Heart left ventricle (tissue), 16 donors: Measurements from ENCODE around the gene CFAP70. TPM values are rescaled to one million over a fixed set of nuclear protein-coding genes. Genes with fewer than 3 reads are reported as not detected.
"Not testable (repeated sequence)": the region's sequence is repeated elsewhere in the genome, so short reads cannot be mapped to it uniquely, and the experiment has no call there.

Source experiments
- ATAC-seq, 4 donors: fragments of 200-7000 bp; cut with Tn5 transposase; one replicate each; pipeline ENCODE4 v1.9.1; 2020 to 2022; ENCODE audit warnings: moderate library complexity in 4 of 4, mild to moderate bottlenecking in 3 of 4, moderate number of reproducible peaks in 1 of 4
- DNase-seq, 5 donors: peaks; one replicate each; pipeline ENCODE4 v3.0.0-alpha.2; 2020
- H3K27ac ChIP-seq, 12 donors: fragments of 200-600 bp; sonication (generic) in 4 of 12; one replicate each; pipeline versions ENCODE4 v1.5.0 to v1.8.0; 2016 to 2022; ENCODE audit warnings: mild to moderate bottlenecking in 2 of 12
- H3K27me3 ChIP-seq, 9 donors: fragments of 200-600 bp; sonication (generic) in 2 of 9; one replicate each; pipeline versions ENCODE4 v1.5.1 to v1.8.0; 2016 to 2022; ENCODE audit warnings: mild to moderate bottlenecking in 3 of 9
- H3K36me3 ChIP-seq, 9 donors: fragments of 200-600 bp; sonication (generic) in 2 of 9; one replicate each; pipeline versions ENCODE4 v1.5.0 to v1.8.0; 2018 to 2022; ENCODE audit warnings: mild to moderate bottlenecking in 2 of 9
- H3K4me1 ChIP-seq, 12 donors: fragments of 200-600 bp; sonication (generic) in 4 of 12; one replicate each; pipeline versions ENCODE4 v1.5.0 to v1.8.0; 2016 to 2022; ENCODE audit warnings: mild to moderate bottlenecking in 3 of 12
- H3K4me3 ChIP-seq, 12 donors: fragments of 200-600 bp; sonication (generic) in 4 of 12; one replicate each; pipeline versions ENCODE4 v1.5.0 to v1.8.0; 2017 to 2022; ENCODE audit warnings: mild to moderate bottlenecking in 9 of 12, moderate library complexity in 4 of 12
- H3K9me3 ChIP-seq, 12 donors: fragments of 200-600 bp; sonication (generic) in 4 of 12; one replicate each; pipeline versions ENCODE4 v1.5.0 to v1.8.0; 2016 to 2022; ENCODE audit warnings: mild to moderate bottlenecking in 1 of 12
- POLR2A ChIP-seq, 2 donors: fragments of 450-650 bp; IDR thresholded peaks; one replicate each; pipeline ENCODE4 v1.6.1; 2017; ENCODE audit warnings: antibody characterized with exemption in 2 of 2, mild to moderate bottlenecking in 2 of 2, moderate library complexity in 2 of 2
- WGBS, 4 donors: extraction: QIAGEN DNeasy Blood & Tissue Kit in 2 of 4; methylation state at CpG; one replicate each; pipeline versions ENCODE4 v1.1.5 to v1.1.7; 2013 to 2018; 5-methylcytosine and 5-hydroxymethylcytosine counted together
- intact Hi-C, 10 donors: fragments of 100-400 bp; cut with DNase I; formaldehyde crosslinking; loops; one replicate each; pipeline versions ENCODE4 v1.11.1 to v1.14.2; 2022
- polyA plus RNA-seq, 2 donors: library from polyadenylated mRNA; stranded (reverse); fragments of 200-250 nt; gene quantifications; one replicate each; pipeline ENCODE4 v1.2.3, GENCODE V29; 2013
- total RNA-seq, 9 donors: library from RNA; depleted of rRNA in 2 of 9; stranded (reverse); fragments of >200 nt in 2 of 9; fragmentation: NEBNext Ultra II Directional in 3 of 9; extraction: Animal tissue kit (Norgen Biotek cat#: 25700) in 3 of 9; gene quantifications; one replicate each; pipeline versions ENCODE4 v1.1.0 to v1.2.4, GENCODE V29; 2016 to 2023
- TF ChIP-seq, protein P1 (sequence below), 12 donors: fragments of 200-600 bp; sonication (generic) in 4 of 12; IDR thresholded peaks; one replicate each; pipeline versions ENCODE4 v1.5.0 to v1.8.0; 2018 to 2022; ENCODE audit warnings: antibody characterized with exemption in 12 of 12, mild to moderate bottlenecking in 5 of 12
- donor health status: ischemic (EF 13 %, LVEDD 7.1; RV severe dilation, severe dysfunction).
- donor health status: healthy with polysubstance abuse.
- donor health status: DM: no; HTN: yes; CAD: no.
- donor health status: DM: no; HTN: no; CAD: no.
- donor health status: ischemic (EF 25% LVEDD 6.9; RV normal size, moderate dysfunction).
- donor health status: ischemic (EF 25% LVEDD 5.7; RV mildly dilated, moderate dysfunction).
- donor health status: healthy.
- donor health status: DM: yes; HTN: yes; CAD: no.
- donor health status: ischemic (EF 35%, LVEDD 5.7; RV mildly dilated, moderate dysfunction).
- donor health status: nonischemic (EF 11% LVEDD 7.7; RV severe dilation, severe dysfunction).
- donor health status: DM: yes; HTN: yes; CAD: no.
- donor health status: PGD.
- donor health status: ischemic (EF 29% LVEDD 5.4; RV normal size, mild dysfunction).
- donor health status: nonischemic (EF 23%, LVEDD 6.1; RV moderate dilation, normal function).

CFAP70 gene
- total and polyA plus RNA-seq, 11 donors: 0.22 to 2.0 (median 1.4) TPM

DNA sequence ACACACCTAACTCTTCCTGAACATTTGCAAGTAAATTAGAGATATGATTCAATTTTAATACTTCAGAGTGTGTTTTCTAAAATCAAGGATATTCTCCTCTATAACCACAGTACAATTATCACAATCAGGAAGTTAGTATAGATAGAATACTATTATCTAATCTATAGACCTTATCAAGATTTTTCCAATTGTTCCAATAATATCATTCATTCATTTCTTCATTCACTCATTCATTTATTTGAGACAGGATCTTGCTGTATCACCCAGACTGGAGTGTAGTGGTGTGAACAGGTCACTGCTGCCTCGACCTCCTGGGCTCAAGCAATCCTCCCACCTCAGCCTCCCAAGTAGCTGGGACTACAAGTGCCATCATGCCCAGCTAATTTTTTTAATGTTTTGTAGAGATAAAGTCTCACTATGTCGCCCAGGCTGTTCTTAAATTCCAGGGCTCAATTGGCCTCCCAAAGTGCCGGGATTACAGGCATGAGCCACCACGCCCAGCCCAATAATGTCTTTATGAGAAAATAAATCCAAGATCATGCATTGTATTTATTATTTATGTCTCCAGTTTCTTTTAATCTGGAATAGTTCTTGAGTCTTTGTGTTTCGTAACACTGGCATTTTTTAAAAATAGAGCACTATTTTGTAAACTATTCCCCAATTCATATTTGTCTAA is 95.6 kb downstream of the CFAP70 start:
- DNase-seq (no peak), ATAC-seq (no peak)
- 75 to 78% (median 77%) methylated on average over 5 of the region's 5 CpGs for WGBS, 4 donors
- Histone ChIP-seq H3K9me3 (peaks cover 0 to 11% (median 0%) of the 10 kb centered on the region in 12 donors), H3K4me1 (no peaks in the 10 kb centered on the region), H3K27ac (no peak overlapping the region), H3K36me3 (no peaks in the 10 kb centered on the region), H3K27me3 (no peaks in the 10 kb centered on the region), H3K4me3 (no peak overlapping the region)
- TF ChIP-seq, protein P1, sequence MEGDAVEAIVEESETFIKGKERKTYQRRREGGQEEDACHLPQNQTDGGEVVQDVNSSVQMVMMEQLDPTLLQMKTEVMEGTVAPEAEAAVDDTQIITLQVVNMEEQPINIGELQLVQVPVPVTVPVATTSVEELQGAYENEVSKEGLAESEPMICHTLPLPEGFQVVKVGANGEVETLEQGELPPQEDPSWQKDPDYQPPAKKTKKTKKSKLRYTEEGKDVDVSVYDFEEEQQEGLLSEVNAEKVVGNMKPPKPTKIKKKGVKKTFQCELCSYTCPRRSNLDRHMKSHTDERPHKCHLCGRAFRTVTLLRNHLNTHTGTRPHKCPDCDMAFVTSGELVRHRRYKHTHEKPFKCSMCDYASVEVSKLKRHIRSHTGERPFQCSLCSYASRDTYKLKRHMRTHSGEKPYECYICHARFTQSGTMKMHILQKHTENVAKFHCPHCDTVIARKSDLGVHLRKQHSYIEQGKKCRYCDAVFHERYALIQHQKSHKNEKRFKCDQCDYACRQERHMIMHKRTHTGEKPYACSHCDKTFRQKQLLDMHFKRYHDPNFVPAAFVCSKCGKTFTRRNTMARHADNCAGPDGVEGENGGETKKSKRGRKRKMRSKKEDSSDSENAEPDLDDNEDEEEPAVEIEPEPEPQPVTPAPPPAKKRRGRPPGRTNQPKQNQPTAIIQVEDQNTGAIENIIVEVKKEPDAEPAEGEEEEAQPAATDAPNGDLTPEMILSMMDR (IDR thresholded peaks at IDR 0.05): no peak
- TF ChIP-seq POLR2A (IDR thresholded peaks at IDR 0.05): no peak
- intact Hi-C loops: loop anchor here in 1 of 10 donors (10.0 kb wide), 1 partner anchor 382 kb away; the partner anchor contains the start of gene MYOZ1

DNA sequence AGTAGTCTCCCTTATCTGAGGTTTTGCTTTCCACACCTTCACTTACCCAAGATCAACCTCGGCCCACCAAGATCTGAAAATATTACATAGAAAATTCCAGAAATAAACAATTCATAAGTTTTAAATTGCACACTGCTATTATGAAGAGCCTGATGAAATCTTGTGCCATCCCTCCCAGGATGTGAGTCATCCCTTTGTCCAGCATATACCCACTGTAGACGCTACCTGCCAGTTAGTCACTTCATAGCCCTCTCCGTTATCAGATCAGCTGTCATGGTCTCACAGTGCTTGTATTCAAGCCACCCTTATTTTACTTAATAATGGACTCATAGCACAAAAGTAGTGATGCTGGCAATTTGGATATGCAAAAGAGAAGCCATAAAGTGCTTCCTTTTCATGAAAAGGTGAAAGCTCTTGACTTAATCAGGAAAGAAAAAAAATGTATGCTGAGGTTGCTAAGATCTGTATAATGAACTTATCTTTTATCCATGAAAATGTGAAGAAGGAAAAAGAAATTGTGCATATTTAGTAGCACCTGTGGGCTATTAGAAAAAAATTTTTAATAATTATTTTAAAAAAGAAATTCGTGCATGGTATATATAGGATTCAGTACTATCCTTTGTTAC is 96.4 kb downstream of the CFAP70 start:
- Histone ChIP-seq H3K4me1 (no peaks in the 10 kb centered on the region), H3K9me3 (peaks cover 0 to 11% (median 0%) of the 10 kb centered on the region in 12 donors), H3K4me3 (no peak overlapping the region), H3K27me3 (no peaks in the 10 kb centered on the region), H3K27ac (no peak overlapping the region), H3K36me3 (no peaks in the 10 kb centered on the region)
- 63 to 72% (median 68%) methylated on average over 4 of the region's 4 CpGs for WGBS, 4 donors
- DNase-seq (no peak), ATAC-seq (no peak)
- TF ChIP-seq POLR2A (IDR thresholded peaks at IDR 0.05): no peak
- intact Hi-C loops: loop anchor here in 1 of 10 donors (10.0 kb wide), 1 partner anchor 383 kb away; the partner anchor contains the start of gene MYOZ1

DNA sequence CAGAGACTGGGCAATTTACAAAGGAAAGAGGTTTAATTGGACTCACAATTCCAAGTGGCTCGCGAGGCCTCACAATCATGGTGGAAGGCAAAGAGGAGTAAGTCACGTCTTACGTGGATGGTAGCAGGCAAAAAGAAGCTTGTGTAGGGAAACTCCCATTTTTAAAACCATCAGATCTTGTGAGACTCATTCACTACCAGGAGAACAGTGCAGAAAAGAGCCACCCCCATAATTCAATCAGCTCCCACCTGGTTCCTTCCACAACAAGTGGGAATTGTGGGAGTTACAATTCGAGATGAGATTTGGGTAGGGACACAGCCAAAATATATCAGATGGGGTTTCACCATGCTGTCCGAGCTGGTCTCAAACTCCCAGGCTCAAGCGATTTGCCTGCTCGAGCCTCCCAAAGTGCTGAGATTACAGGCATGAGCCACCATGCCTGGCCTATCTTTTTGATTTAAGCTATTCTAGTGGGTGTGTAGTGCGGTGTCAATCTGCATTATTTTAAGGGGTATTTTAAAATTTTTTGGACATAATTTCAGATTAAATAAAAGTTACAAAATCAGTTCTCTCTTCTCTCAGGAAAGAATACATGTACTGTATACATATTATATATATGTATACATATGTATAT is 97.2 kb downstream of the CFAP70 start:
- no peak overlapping the region for H3K4me3 ChIP-seq
- peaks cover 0 to 11% (median 0%) of the 10 kb centered on the region in 12 donors for H3K9me3 ChIP-seq
- H3K27me3 ChIP-seq: no peaks in the 10 kb centered on the region
- H3K27ac ChIP-seq: no peak overlapping the region
- TF ChIP-seq POLR2A (IDR thresholded peaks at IDR 0.05): no peak
- TF ChIP-seq, protein P1 (IDR thresholded peaks at IDR 0.05): no peak
- no peaks in the 10 kb centered on the region for H3K4me1 ChIP-seq
- ATAC-seq (no peak), DNase-seq (no peak)
- H3K36me3 ChIP-seq: no peaks in the 10 kb centered on the region
- WGBS, 4 donors: 85 to 92% (median 90%) methylated on average over 9 of the region's 9 CpGs
- intact Hi-C loops: loop anchor here in 1 of 10 donors (10.0 kb wide), 1 partner anchor 383 kb away; the partner anchor contains the start of gene MYOZ1

DNA sequence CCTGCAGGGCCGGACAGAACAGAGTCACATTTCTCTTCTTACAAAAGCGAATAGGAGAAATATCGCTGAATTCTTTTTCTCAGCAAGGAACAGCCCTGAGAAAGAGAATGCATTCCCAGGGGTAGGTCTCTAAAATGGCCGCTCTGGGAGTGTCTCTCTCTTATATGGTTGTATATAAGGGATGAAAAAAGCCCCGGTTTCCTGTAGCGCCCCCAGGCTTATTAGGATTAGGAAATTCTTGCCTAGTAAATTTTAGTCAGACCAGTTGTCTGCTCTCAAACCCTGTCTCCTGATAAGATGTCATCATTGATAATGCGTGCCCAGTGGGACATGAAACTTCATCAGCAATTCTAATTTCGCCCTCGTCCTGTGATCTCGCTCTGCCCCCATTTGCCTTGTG is 100.1 kb downstream of the CFAP70 start:
- H3K36me3 ChIP-seq, H3K27me3 ChIP-seq, ATAC-seq, H3K27ac ChIP-seq, H3K4me1 ChIP-seq, DNase-seq, H3K4me3 ChIP-seq: not testable (repeated sequence)
- H3K9me3 ChIP-seq: peaks cover 0 to 11% (median 0%) of the 10 kb centered on the region in 12 donors
- intact Hi-C loops: loop anchor here in 2 of 10 donors (5.0 to 10.0 kb wide), 2 partner anchors 236 to 384 kb away; partner anchors contain the start of genes MYOZ1 (in 1 of the 2) and PPP3CB (in 1 of the 2)
- 96 to 97% (median 96%) methylated on average over 10 of the region's 10 CpGs for WGBS, 4 donors

DNA sequence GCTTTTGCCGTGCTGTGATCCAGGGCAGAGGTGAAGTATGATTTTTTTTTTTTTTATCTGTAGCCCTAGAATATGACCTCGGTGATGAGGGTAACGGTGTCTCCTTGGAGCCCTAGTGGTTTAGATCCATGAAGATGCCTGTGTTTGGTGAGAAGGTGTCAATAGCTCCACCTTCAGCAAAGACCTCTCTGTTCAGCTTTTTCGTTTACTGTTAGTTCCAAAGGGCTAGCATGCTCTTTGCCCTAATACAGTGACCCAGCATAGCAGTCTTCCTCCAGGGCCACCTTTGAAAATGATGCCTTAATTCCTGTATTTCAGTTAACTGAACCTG is 105.5 kb downstream of the CFAP70 start:
- ATAC-seq: no peak
- 1 to 2% (median 1%) methylated on average over 4 of the region's 4 CpGs for WGBS, 4 donors
- no peak for DNase-seq
- no peaks in the 10 kb centered on the region for H3K27me3 ChIP-seq
- no peaks in the 10 kb centered on the region for H3K9me3 ChIP-seq
- H3K36me3 ChIP-seq: peaks cover 0 to 30% (median 23%) of the 10 kb centered on the region in 9 donors
- H3K4me3 ChIP-seq: peak overlapping the region; percentile 64 to 97 (median 84)
- TF ChIP-seq, protein P1 (IDR thresholded peaks at IDR 0.05): no peak
- TF ChIP-seq POLR2A (IDR thresholded peaks at IDR 0.05): no peak
- peaks cover 3 to 29% (median 21%) of the 10 kb centered on the region in 12 donors for H3K4me1 ChIP-seq
- peak overlapping the region; percentile 75 to 97 (median 88) for H3K27ac ChIP-seq
- intact Hi-C loops: loop anchor here in 2 of 10 donors (5.0 to 10.0 kb wide), 3 partner anchors 86 to 242 kb away; partner anchors contain the start of genes ANXA7 (in 1 of the 2), ECD (in 1 of the 2), FAM149B1 (in 1 of the 2) and PPP3CB (in 1 of the 2)
